SK-N-SH (cell line): ENCODE results near the gene C1orf232.

ENCODE experiments used
- TF ChIP-seq, protein P1 (sequence below): IDR thresholded peaks from 2 replicates; pipeline ENCODE4 v1.4.0; 2012; ENCODE audit warnings: low read depth, borderline replicate concordance
- TF ChIP-seq, protein P2 (sequence below): fragments of 200-600 bp; sonication (generic); IDR thresholded peaks from 2 replicates; pipeline ENCODE4 v1.6.1; 2017; ENCODE audit warnings: antibody characterized with exemption, mild to moderate bottlenecking, moderate library complexity

DNA sequence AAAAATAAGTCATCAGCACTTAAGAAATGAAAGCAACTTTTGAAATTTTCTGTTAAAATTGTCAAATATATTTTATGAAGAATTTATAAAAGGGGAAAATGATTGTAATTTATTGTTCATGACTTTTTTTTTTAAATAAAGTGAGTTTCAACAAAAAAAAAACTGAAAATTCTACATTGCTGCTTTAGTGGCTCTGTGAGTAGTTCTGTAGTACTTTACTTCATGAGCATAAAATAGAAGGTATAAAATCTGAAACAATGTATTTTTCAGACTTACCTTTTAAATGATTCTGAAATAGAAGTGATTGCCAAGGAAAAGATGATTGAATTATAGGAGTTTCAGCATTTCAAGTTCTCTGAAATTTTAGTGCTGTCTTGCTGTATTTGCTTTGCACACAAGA lies 43.4 kb downstream of the C1orf232 start:
- TF ChIP-seq, protein P1, sequence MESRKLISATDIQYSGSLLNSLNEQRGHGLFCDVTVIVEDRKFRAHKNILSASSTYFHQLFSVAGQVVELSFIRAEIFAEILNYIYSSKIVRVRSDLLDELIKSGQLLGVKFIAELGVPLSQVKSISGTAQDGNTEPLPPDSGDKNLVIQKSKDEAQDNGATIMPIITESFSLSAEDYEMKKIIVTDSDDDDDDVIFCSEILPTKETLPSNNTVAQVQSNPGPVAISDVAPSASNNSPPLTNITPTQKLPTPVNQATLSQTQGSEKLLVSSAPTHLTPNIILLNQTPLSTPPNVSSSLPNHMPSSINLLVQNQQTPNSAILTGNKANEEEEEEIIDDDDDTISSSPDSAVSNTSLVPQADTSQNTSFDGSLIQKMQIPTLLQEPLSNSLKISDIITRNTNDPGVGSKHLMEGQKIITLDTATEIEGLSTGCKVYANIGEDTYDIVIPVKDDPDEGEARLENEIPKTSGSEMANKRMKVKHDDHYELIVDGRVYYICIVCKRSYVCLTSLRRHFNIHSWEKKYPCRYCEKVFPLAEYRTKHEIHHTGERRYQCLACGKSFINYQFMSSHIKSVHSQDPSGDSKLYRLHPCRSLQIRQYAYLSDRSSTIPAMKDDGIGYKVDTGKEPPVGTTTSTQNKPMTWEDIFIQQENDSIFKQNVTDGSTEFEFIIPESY, result no peak
- TF ChIP-seq, protein P2, sequence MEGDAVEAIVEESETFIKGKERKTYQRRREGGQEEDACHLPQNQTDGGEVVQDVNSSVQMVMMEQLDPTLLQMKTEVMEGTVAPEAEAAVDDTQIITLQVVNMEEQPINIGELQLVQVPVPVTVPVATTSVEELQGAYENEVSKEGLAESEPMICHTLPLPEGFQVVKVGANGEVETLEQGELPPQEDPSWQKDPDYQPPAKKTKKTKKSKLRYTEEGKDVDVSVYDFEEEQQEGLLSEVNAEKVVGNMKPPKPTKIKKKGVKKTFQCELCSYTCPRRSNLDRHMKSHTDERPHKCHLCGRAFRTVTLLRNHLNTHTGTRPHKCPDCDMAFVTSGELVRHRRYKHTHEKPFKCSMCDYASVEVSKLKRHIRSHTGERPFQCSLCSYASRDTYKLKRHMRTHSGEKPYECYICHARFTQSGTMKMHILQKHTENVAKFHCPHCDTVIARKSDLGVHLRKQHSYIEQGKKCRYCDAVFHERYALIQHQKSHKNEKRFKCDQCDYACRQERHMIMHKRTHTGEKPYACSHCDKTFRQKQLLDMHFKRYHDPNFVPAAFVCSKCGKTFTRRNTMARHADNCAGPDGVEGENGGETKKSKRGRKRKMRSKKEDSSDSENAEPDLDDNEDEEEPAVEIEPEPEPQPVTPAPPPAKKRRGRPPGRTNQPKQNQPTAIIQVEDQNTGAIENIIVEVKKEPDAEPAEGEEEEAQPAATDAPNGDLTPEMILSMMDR, result no peak
